Stomach (tissue), 9 donors: ENCODE data around the gene SHE. TPM values are rescaled to one million over a fixed set of nuclear protein-coding genes. Genes with fewer than 3 reads are reported as not detected.

ENCODE experiments used
- DNase-seq, 2 donors: peaks; one replicate each; pipeline versions ENCODE4 v3.0.0 to v3.0.0-alpha.2; 2013 to 2019
- H3K27ac ChIP-seq, 5 donors: fragments of 200-600 bp in 4 of 5; sonication (generic) in 4 of 5; one replicate each; pipeline ENCODE4 v1.5.1; 2013 to 2019; ENCODE audit warnings: mild to moderate bottlenecking in 1 of 5, moderate library complexity in 1 of 5
- H3K27me3 ChIP-seq, 3 donors: fragments of 200-600 bp; sonication (generic); one replicate each; pipeline ENCODE4 v1.5.1; 2017 to 2019; ENCODE audit warnings: mixed run types in 1 of 3
- H3K36me3 ChIP-seq, 4 donors: fragments of 200-600 bp; sonication (generic); 1 replicate in 3 of 4; 2 replicates in 1 of 4; pipeline ENCODE4 v1.5.1; 2016 to 2019
- H3K4me1 ChIP-seq, 4 donors: fragments of 200-600 bp; sonication (generic); one replicate each; pipeline ENCODE4 v1.5.1; 2016 to 2019
- H3K4me3 ChIP-seq, 4 donors: fragments of 200-600 bp; sonication (generic) in 3 of 4; one replicate each; pipeline ENCODE4 v1.5.1; 2016 to 2019; ENCODE audit warnings: mild to moderate bottlenecking in 1 of 4
- H3K9me3 ChIP-seq, 4 donors: fragments of 200-600 bp; sonication (generic); one replicate each; pipeline ENCODE4 v1.5.1; 2016 to 2019
- EP300 ChIP-seq: sonication (generic); formaldehyde crosslinking; IDR thresholded peaks from one replicate; pipeline ENCODE4 v1.6.1; 2017; ENCODE audit warnings: antibody characterized with exemption
- POLR2A ChIP-seq, 4 donors: fragments of 450-650 bp; IDR thresholded peaks; one replicate each; pipeline ENCODE4 v1.6.1; 2016; ENCODE audit warnings: antibody characterized with exemption in 4 of 4, control low read depth in 2 of 4, mild to moderate bottlenecking in 1 of 4, moderate library complexity in 1 of 4
- POLR2AphosphoS5 ChIP-seq, 3 donors: sonication (generic); formaldehyde crosslinking; IDR thresholded peaks; one replicate each; pipeline ENCODE4 v1.6.1; 2016; ENCODE audit warnings: antibody characterized with exemption in 3 of 3
- WGBS, 5 donors: extraction: QIAGEN DNeasy Blood & Tissue Kit in 3 of 5; methylation state at CpG; one replicate each; pipeline versions ENCODE4 v1.1.5 to v1.1.7; 2013 to 2018; 5-methylcytosine and 5-hydroxymethylcytosine counted together
- intact Hi-C: fragments of 100-400 bp; cut with DNase I; formaldehyde crosslinking; loops from one replicate; pipeline ENCODE4 v1.15.1; 2023; ENCODE audit warnings: low total_unique reads
- polyA plus RNA-seq, 3 donors: library from polyadenylated mRNA; stranded (reverse); fragments of 200-250 nt; gene quantifications; one replicate each; pipeline ENCODE4 v1.2.3, GENCODE V29; 2013
- total RNA-seq, 5 donors: library from RNA; depleted of rRNA; stranded (reverse); fragments of >200 nt; gene quantifications; one replicate each; pipeline versions ENCODE4 v1.1.0 to v1.2.3, GENCODE V29; 2014 to 2016
- TF ChIP-seq, protein P1 (sequence below), 7 experiments: fragments of 450-650 bp in 4 of 7; fragments of 200-600 bp in 3 of 7; sonication (generic) in 3 of 7; IDR thresholded peaks; one replicate each; pipeline ENCODE4 v1.5.1; 2016 to 2019; ENCODE audit warnings: antibody characterized with exemption in 7 of 7, control low read depth in 2 of 7, mild to moderate bottlenecking in 1 of 7
- donor health status: healthy with polysubstance abuse.
- donor health status: Bipolar disorder and iron deficiency.
- donor health status: healthy.

Gene SHE
- total and polyA plus RNA-seq, 8 donors, result 0.87 to 13.8 (median 4.5) TPM

GRCh38 chr1:154499446-154499845 is 2.8 kb downstream of the SHE start:
- H3K4me1 ChIP-seq, result peaks cover 15 to 32% (median 20%) of the 10 kb centered on the region in 4 donors
- intact Hi-C loops, result no loop called here
- H3K27ac ChIP-seq, result no peak overlapping the region
- TF ChIP-seq POLR2A (IDR thresholded peaks at IDR 0.05) (no peak), POLR2AphosphoS5 (IDR thresholded peaks at IDR 0.05) (no peak), EP300 (no peak)
- TF ChIP-seq, protein P1, sequence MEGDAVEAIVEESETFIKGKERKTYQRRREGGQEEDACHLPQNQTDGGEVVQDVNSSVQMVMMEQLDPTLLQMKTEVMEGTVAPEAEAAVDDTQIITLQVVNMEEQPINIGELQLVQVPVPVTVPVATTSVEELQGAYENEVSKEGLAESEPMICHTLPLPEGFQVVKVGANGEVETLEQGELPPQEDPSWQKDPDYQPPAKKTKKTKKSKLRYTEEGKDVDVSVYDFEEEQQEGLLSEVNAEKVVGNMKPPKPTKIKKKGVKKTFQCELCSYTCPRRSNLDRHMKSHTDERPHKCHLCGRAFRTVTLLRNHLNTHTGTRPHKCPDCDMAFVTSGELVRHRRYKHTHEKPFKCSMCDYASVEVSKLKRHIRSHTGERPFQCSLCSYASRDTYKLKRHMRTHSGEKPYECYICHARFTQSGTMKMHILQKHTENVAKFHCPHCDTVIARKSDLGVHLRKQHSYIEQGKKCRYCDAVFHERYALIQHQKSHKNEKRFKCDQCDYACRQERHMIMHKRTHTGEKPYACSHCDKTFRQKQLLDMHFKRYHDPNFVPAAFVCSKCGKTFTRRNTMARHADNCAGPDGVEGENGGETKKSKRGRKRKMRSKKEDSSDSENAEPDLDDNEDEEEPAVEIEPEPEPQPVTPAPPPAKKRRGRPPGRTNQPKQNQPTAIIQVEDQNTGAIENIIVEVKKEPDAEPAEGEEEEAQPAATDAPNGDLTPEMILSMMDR (IDR thresholded peaks at IDR 0.05), result no peak
- DNase-seq, result no peak
- peaks cover 0 to 10% (median 7%) of the 10 kb centered on the region in 4 donors for H3K9me3 ChIP-seq
- peaks cover 18 to 69% (median 39%) of the 10 kb centered on the region in 3 donors for H3K27me3 ChIP-seq
- peak overlapping the region in 2 of 4 donors; percentile 17 to 60 for H3K4me3 ChIP-seq
- no peaks in the 10 kb centered on the region for H3K36me3 ChIP-seq
- WGBS, 5 donors, result 77 to 90% (median 82%) methylated on average over 1 of the region's 1 CpG

- peaks cover 8 to 33% (median 15%) of the 10 kb centered on the region in 4 donors for H3K4me1 ChIP-seq
- WGBS, 5 donors, result 33 to 39% (median 35%) methylated on average over 5 of the region's 5 CpGs
- peak overlapping the region in 2 of 5 donors; percentile 1 to 23 for H3K27ac ChIP-seq
- peaks cover 0 to 1% (median 0%) of the 10 kb centered on the region in 4 donors for H3K9me3 ChIP-seq
- TF ChIP-seq POLR2AphosphoS5 (IDR thresholded peaks at IDR 0.05) (peak in 2 of 3 donors; percentile 44 to 49), EP300 (no peak)
- TF ChIP-seq, protein P1 (IDR thresholded peaks at IDR 0.05), result no peak
- intact Hi-C loops, result no loop called here
- H3K36me3 ChIP-seq, result no peaks in the 10 kb centered on the region
- no peak overlapping the region for H3K4me3 ChIP-seq
- DNase-seq, result peak; percentile 43 to 65
- peaks cover 5 to 47% (median 27%) of the 10 kb centered on the region in 3 donors for H3K27me3 ChIP-seq
Observed at GRCh38 chr1:154497026-154497806, 5.0 kb downstream of the SHE start.

- H3K9me3 ChIP-seq, result no peaks in the 10 kb centered on the region
- no peak overlapping the region for H3K4me3 ChIP-seq
- no peaks in the 10 kb centered on the region for H3K36me3 ChIP-seq
- peaks cover 1 to 25% (median 7%) of the 10 kb centered on the region in 4 donors for H3K4me1 ChIP-seq
- H3K27ac ChIP-seq, result peak overlapping the region in 3 of 5 donors; percentile 1 to 23 (median 9)
- intact Hi-C loops, result no loop called here
- no peak for DNase-seq
- WGBS, 5 donors, result 61 to 78% (median 74%) methylated on average over 5 of the region's 5 CpGs
- TF ChIP-seq POLR2AphosphoS5 (IDR thresholded peaks at IDR 0.05) (no peak), POLR2A (IDR thresholded peaks at IDR 0.05) (no peak), EP300 (no peak)
- TF ChIP-seq, protein P1 (IDR thresholded peaks at IDR 0.05), result no peak
- H3K27me3 ChIP-seq, result peaks cover 0 to 42% (median 18%) of the 10 kb centered on the region in 3 donors
Observed at GRCh38 chr1:154496383-154496782, 5.8 kb downstream of the SHE start.

DNA sequence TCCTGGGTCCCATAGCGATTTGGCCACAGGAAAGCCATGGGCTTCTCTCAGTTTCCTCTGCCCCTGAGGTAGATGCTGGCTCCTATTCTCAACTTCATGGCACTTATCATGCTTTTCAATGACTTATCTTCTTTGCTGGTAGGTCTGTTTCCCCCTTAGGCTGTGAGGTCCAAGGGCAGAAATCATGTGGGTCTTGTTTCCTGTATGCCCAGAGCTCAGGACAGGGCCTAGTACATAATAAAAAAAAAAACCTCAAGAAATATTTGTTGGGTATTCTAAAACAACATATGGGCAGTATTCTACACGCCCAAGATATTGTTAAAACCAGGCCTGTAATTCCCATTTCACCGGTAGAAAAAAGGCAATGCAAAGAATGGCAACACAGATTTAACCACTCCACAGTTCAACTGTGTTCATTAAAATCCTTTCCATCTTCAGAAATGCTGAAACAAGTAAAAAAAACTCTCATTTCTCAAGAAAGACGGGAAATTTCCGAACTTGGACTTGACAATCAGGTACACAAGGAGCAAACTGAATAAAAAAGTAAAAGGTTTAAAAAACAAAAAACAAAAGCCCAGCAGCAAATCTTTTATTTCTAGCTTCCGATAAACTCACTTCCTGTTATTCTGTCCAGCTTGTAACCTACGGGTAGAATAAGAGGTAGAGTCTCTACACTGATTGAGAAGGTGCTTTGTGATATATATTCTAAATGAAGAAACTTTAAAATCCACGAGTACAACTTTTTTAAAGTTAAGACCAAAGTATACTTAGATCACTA is 6.5 kb downstream of the SHE start:
- Histone ChIP-seq H3K4me1 (peaks cover 0 to 20% (median 4%) of the 10 kb centered on the region in 4 donors), H3K27ac (peak overlapping the region in 3 of 5 donors; percentile 7 to 44 (median 9)), H3K27me3 (peaks cover 0 to 42% (median 11%) of the 10 kb centered on the region in 3 donors), H3K4me3 (no peak overlapping the region), H3K36me3 (no peaks in the 10 kb centered on the region), H3K9me3 (no peaks in the 10 kb centered on the region)
- no peak for DNase-seq
- TF ChIP-seq, protein P1 (IDR thresholded peaks at IDR 0.05), result no peak
- 75 to 82% (median 76%) methylated on average over 8 of the region's 8 CpGs for WGBS, 5 donors
- intact Hi-C loops, result no loop called here
